Measurements from ENCODE around the gene SZT2.

The SZT2 gene

GRCh38 chr1:43426221-43426620 is 36.5 kb downstream of the SZT2 start:
- DNase-seq: no peak

- DNase-seq: no peak
These were observed 37.8 kb downstream of the SZT2 start for GRCh38 chr1:43427524-43427923.

- DNase-seq: no peak
These were observed 38.2 kb downstream of the SZT2 start for GRCh38 chr1:43427941-43428340.

- DNase-seq: no peak
These were observed 41.1 kb downstream of the SZT2 start for GRCh38 chr1:43430831-43431230.

- DNase-seq: no peak
These were observed 42.0 kb downstream of the SZT2 start for GRCh38 chr1:43431676-43432075.

- DNase-seq: no peak
These were observed 42.6 kb downstream of the SZT2 start for GRCh38 chr1:43432171-43432860.

GRCh38 chr1:43432907-43433306 is 43.2 kb downstream of the SZT2 start:
- DNase-seq: no peak

GRCh38 chr1:43434256-43434655 is 44.6 kb downstream of the SZT2 start:
- DNase-seq: no peak

- DNase-seq: no peak
These were observed 45.7 kb downstream of the SZT2 start for GRCh38 chr1:43435146-43436145.

GRCh38 chr1:43436371-43436770 is 46.7 kb downstream of the SZT2 start:
- DNase-seq: no peak

GRCh38 chr1:43437031-43437973 is 47.6 kb downstream of the SZT2 start:
- DNase-seq: no peak

GRCh38 chr1:43438006-43438405 is 48.3 kb downstream of the SZT2 start:
- no peak for DNase-seq

GRCh38 chr1:43438576-43438952 is 48.9 kb downstream of the SZT2 start:
- DNase-seq: no peak

- DNase-seq: no peak
These were observed 49.4 kb downstream of the SZT2 start for GRCh38 chr1:43438953-43439581.

GRCh38 chr1:43439781-43440180 is 50.1 kb downstream of the SZT2 start:
- DNase-seq: no peak

- no peak for DNase-seq
These were observed 50.7 kb downstream of the SZT2 start for GRCh38 chr1:43440358-43440757.

GRCh38 chr1:43441166-43441893 is 51.6 kb downstream of the SZT2 start:
- no peak for DNase-seq

GRCh38 chr1:43441894-43442637 is 52.4 kb downstream of the SZT2 start:
- no peak for DNase-seq

- no peak for DNase-seq
These were observed 53.1 kb downstream of the SZT2 start for GRCh38 chr1:43442756-43443155.

- DNase-seq: no peak
These were observed 53.7 kb downstream of the SZT2 start for GRCh38 chr1:43443197-43443946.

All from stimulated activated CD4-positive, alpha-beta T cell treated with anti-CD3 and anti-CD28 coated beads, Interleukin-4, amount 100 ng/mL, for 24 hours (primary cell).